ENCODE results near the gene EFNA2. TPM values are rescaled to one million over a fixed set of nuclear protein-coding genes. Genes with fewer than 3 reads are reported as not detected.

EFNA2 gene
- total RNA-seq, 1 experiment from 2014 or later, result 14.3 TPM

GRCh38 chr19:1237754-1238368 lies 47.8 kb upstream of the EFNA2 start, which contains the start of gene CBARP:
TSS of gene CBARP (minus strand) at chr19:1238005. CDS start at chr19:1236100, 1,905 bp downstream.
- H3K27ac Mint-ChIP-seq, result peak within 1 kb of the TSS; percentile 52 to 90 (median 82); a peak in 5 of 7 replicates
- H3K4me3 Mint-ChIP-seq, result peak within 1 kb of the TSS; percentile 76 to 87
- Histone ChIP-seq H3K4ac (ENCODE audit: low read depth, low read length) (no peak within 1 kb of the TSS), H4K5ac (ENCODE audit: insufficient read length, low read depth, low read length) (no peak within 1 kb of the TSS), H2AFZ (ENCODE audit: low read length) (no peak within 1 kb of the TSS), H3K27me3 (ENCODE audit: insufficient read depth, low read length) (no peaks in the 10 kb centered on the region), H4K91ac (ENCODE audit: insufficient read length, low read depth, low read length) (no peak within 1 kb of the TSS), H2AK5ac (ENCODE audit: insufficient read length, low read length) (no peak within 1 kb of the TSS), H3K23me2 (ENCODE audit: insufficient read length, low read depth, low read length, poor library complexity, severe bottlenecking) (peaks cover 11% of the 10 kb centered on the region), H3K56ac (ENCODE audit: insufficient read length, low read depth, low read length) (no peak within 1 kb of the TSS), H3K79me2 (ENCODE audit: insufficient read depth, low read length) (no peaks in the 10 kb centered on the region; the same call in 1 of the 2 replicates), H4K20me1 (ENCODE audit: control insufficient read depth, insufficient read depth, insufficient read length) (no peaks in the 10 kb centered on the region), H3K9me3 (ENCODE audit: control insufficient read depth, low read depth, low read length) (no peaks in the 10 kb centered on the region), H3K4me1 (ENCODE audit: insufficient read depth, low read length) (no peaks in the 10 kb centered on the region), H2BK5ac (ENCODE audit: insufficient read length, low read length) (no peak within 1 kb of the TSS), H3K9ac (ENCODE audit: extremely low read depth, insufficient read length, low read length) (no peak within 1 kb of the TSS), H4K8ac (replicated peaks; ENCODE audit: insufficient read length, low read depth, low read length) (no peak within 1 kb of the TSS), H3T11ph (ENCODE audit: low read length) (no peak within 1 kb of the TSS), H2BK12ac (ENCODE audit: insufficient read length, low read depth, low read length) (no peak within 1 kb of the TSS), H2BK120ac (ENCODE audit: low read depth, low read length, poor library complexity, severe bottlenecking) (no peak within 1 kb of the TSS), H3K27ac (ENCODE audit: insufficient read length, low read depth, low read length) (no peak within 1 kb of the TSS), H2BK15ac (ENCODE audit: low read depth, low read length) (no peak within 1 kb of the TSS), H3K79me1 (ENCODE audit: insufficient read depth, low read depth, low read length, poor library complexity, severe bottlenecking) (no peaks in the 10 kb centered on the region), H3K14ac (ENCODE audit: insufficient read depth, low read length) (peak within 1 kb of the TSS; percentile 13; the same call in 1 of the 2 replicates), H3K23ac (ENCODE audit: insufficient read length, low read depth, low read length) (no peak within 1 kb of the TSS), H3K4me2 (ENCODE audit: insufficient read depth, insufficient read length, low read length) (peak within 1 kb of the TSS; percentile 53), H3K18ac (ENCODE audit: insufficient read length, low read depth, low read length) (no peak within 1 kb of the TSS), H2BK20ac (ENCODE audit: low read depth, low read length, poor library complexity, severe bottlenecking) (no peak within 1 kb of the TSS)
- no peaks in the 10 kb centered on the region; a peak in 1 of 5 replicates for H3K9me3 Mint-ChIP-seq
- no CpG with 5 or more reads among the region's 87 CpGs for WGBS (ENCODE audit: extremely low coverage, insufficient read length, low lambda C conversion rate)
- TF ChIP-seq CTCF (conservative IDR thresholded peaks at IDR 0.05), result no peak
- H3K4me1 Mint-ChIP-seq, result peaks cover 13 to 19% of the 10 kb centered on the region in 2 experiments
- H3K36me3 Mint-ChIP-seq (ENCODE audit: insufficient read depth in 1 of 3, low read depth in 3 of 3), result peaks cover 0 to 20% (median 9%) of the 10 kb centered on the region in 3 experiments; a peak in 4 of 7 replicates
- DNase-seq, result no peak
- H3K27me3 Mint-ChIP-seq (ENCODE audit: low read depth), result peaks cover 1% of the 10 kb centered on the region
